ENCODE measurements around the gene UBE2M.

Gene UBE2M

GRCh38 chr19:58573658-58574164 is 15.3 kb upstream of the UBE2M start:
- peak overlapping the region; percentile 58 for H3K4me3 ChIP-seq (ENCODE audit: control insufficient read depth, low read depth, low read length)
- TF ChIP-seq, protein P1, sequence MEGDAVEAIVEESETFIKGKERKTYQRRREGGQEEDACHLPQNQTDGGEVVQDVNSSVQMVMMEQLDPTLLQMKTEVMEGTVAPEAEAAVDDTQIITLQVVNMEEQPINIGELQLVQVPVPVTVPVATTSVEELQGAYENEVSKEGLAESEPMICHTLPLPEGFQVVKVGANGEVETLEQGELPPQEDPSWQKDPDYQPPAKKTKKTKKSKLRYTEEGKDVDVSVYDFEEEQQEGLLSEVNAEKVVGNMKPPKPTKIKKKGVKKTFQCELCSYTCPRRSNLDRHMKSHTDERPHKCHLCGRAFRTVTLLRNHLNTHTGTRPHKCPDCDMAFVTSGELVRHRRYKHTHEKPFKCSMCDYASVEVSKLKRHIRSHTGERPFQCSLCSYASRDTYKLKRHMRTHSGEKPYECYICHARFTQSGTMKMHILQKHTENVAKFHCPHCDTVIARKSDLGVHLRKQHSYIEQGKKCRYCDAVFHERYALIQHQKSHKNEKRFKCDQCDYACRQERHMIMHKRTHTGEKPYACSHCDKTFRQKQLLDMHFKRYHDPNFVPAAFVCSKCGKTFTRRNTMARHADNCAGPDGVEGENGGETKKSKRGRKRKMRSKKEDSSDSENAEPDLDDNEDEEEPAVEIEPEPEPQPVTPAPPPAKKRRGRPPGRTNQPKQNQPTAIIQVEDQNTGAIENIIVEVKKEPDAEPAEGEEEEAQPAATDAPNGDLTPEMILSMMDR (IDR thresholded peaks at IDR 0.05; ENCODE audit: control insufficient read depth, insufficient read depth, low read depth, low read length, missing control alignments), result no peak
- no peak for DNase-seq (ENCODE audit: low read depth)

DNA sequence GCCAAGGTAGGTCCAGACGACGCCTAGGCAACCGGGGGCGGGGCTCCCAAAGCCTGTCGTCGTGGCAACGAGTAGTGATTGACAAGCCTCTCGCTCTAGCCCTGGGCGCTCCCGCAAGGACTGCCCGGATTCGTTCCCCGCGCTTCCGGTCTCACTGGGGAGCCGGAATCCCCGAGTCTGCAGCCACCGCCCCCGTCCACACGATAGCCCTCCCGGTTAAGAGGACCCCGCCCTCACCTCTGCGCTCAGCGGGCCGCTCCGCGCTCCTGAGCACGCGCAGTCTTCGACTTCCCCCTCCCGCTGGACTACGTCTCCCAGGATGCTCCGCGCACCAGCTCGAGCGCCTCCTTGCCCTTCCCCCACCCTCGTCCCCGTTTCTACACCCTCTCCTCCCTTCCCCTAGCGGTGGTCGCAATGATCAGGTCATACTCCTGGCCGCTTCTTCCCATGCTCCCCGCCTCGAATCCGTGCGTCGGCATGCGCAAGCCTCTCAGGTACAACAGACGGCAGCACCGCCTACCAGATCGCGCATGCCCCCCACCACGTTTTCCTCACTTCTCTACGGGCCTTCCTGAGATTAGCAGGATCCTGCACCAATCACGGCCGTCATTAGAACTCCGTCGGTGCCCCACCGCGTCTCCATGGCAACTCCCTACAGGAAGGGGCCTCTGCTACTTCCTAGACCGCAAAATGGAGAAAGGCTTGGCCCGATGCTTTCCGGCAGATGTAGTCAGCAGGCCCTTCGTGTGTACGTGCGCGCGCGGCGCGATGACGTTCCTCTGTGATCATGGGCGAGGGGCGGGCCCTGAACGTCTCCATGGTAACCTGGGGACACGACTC is 14.6 kb upstream of the UBE2M start, which contains the start of gene MZF1:
TSS of gene MZF1 (minus strand) at position 518 of the 840 bp plus-strand sequence. CDS start 1,946 bp downstream, outside the sequence.
- TF ChIP-seq, protein P1 (IDR thresholded peaks at IDR 0.05; ENCODE audit: control insufficient read depth, insufficient read depth, low read depth, low read length, missing control alignments), result peak; percentile 29
- peak within 1 kb of the TSS; percentile 58 for H3K4me3 ChIP-seq (ENCODE audit: control insufficient read depth, low read depth, low read length)
- peak; percentile 100 for DNase-seq (ENCODE audit: low read depth)

DNA sequence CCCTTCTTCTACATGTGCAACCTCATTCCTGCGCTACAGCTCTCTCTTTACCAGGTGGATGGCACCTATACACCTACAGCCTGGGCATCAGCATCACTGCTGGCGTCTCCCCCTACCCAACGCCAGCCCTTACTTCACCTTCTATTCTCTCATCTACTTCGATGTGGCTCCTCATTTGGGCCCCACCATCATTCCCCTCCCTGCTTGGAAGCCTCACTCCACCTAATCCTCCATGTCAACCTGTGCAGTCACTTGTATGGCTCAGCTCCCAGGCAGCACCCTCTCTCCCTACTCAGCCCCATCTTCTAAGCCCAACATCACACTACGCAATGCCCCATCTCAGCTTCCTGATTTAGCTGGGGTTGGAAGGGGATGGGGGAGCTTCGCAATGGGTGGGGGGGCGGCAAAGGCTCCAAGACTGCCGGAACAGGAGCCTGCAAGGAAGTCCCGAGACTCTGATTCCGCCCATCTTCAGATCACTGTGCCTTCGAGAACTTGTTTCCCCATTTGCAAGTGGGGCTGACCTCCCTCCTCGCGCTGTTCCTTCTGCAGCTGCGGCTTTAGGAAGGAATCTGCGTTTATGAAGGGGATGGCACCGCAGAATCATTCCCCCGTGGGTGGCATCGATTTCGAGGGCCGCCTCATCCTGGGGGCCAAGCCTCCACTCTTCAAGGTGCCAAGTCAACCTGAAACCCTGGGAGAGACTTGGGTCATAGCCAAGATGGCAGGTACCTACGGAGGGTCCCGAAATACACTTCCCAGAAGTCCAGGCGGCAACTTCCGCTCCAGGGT is 13.8 kb upstream of the UBE2M start:
- H3K4me3 ChIP-seq (ENCODE audit: control insufficient read depth, low read depth, low read length), result peak overlapping the region; percentile 58
- TF ChIP-seq, protein P1 (IDR thresholded peaks at IDR 0.05; ENCODE audit: control insufficient read depth, insufficient read depth, low read depth, low read length, missing control alignments), result no peak
- no peak for DNase-seq (ENCODE audit: low read depth)

GRCh38 chr19:58571575-58571947 is 13.2 kb upstream of the UBE2M start:
- TF ChIP-seq, protein P1 (IDR thresholded peaks at IDR 0.05; ENCODE audit: control insufficient read depth, insufficient read depth, low read depth, low read length, missing control alignments), result no peak
- H3K4me3 ChIP-seq (ENCODE audit: control insufficient read depth, low read depth, low read length), result no peak overlapping the region
- DNase-seq (ENCODE audit: low read depth), result no peak

DNA sequence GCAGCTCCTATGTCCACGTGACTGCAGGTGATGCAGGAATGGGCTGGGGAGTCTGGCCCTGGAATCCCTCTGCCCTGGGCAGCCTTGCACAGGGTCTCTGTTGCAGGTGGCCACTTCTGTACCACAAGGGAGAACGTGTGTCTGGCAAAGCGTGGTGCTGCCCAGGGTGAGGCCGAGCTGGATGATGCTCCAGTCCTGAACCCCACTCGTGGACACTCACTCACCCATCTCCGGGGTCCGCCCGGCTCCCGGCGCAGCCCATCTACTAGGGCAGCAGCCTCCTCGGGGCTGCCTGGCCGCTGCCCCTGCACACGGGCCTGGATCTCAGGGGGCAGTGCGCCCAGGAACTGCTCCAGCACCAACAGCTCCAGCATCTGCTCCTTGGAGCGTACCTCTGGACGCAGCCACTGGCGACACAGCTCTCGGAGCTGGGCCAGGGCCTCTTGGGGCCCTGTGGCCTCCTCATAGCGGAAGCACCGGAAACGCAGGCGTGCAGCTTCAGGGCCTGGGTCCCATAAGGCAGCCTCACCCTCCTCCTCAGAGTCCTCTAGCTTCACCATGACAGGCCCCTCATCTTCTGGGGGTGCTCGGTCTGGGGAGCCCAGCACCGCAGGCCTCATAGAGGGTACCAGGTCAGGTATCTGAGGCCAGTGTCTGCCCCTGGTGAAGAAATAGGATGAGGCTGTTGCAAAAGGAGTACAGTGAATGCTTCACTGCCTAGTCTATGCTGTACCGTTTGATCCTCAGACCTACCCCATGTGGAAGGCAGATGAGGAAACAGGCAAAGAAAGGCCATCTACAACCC is 12.6 kb upstream of the UBE2M start:
- H3K4me3 ChIP-seq (ENCODE audit: control insufficient read depth, low read depth, low read length), result no peak overlapping the region
- no peak for DNase-seq (ENCODE audit: low read depth)
- TF ChIP-seq, protein P1 (IDR thresholded peaks at IDR 0.05; ENCODE audit: control insufficient read depth, insufficient read depth, low read depth, low read length, missing control alignments), result no peak

Data from AG09309 (cell line).